Epithelial cell of esophagus (primary cell): Measurements from ENCODE around the gene UBL5.
A peak's percentile ranks its signal among the peaks of the same experiment; 100 is the strongest.

Experiments
- DNase-seq: peaks from one replicate; pipeline ENCODE4 v3.0.0; 2010; ENCODE audit warnings: low read depth
- H3K4me3 ChIP-seq: 2 replicates; pipeline ENCODE4 v1.5.1; 2011; ENCODE audit warnings: mild to moderate bottlenecking, low read length, control low read depth
- CTCF ChIP-seq: IDR thresholded peaks from 2 replicates; pipeline ENCODE4 v1.5.1; 2011; ENCODE audit warnings: low read depth, mild to moderate bottlenecking, low read length, control low read depth, inconsistent platforms; ENCODE audit not compliant: insufficient read depth; ENCODE audit errors: missing control alignments

Gene UBL5

GRCh38 chr19:9848060-9848459, 20.3 kb downstream of the UBL5 start:
- H3K4me3 ChIP-seq = no peak overlapping the region
- no peak for DNase-seq
- peak; percentile 42 for TF ChIP-seq CTCF

GRCh38 chr19:9848762-9849161, 21.0 kb downstream of the UBL5 start:
- no peak overlapping the region for H3K4me3 ChIP-seq
- no peak for DNase-seq
- TF ChIP-seq CTCF = no peak

- no peak for DNase-seq
- H3K4me3 ChIP-seq = no peak overlapping the region
These were observed 22.1 kb downstream of the UBL5 start for GRCh38 chr19:9849791-9850190.

GRCh38 chr19:9850235-9850959, 22.7 kb downstream of the UBL5 start:
- DNase-seq = no peak
- TF ChIP-seq CTCF = no peak
- H3K4me3 ChIP-seq = no peak overlapping the region

More at GRCh38 chr19:9849791-9850190, 22.1 kb downstream of the UBL5 start:
- TF ChIP-seq CTCF = no peak

- DNase-seq = no peak
- no peak overlapping the region for H3K4me3 ChIP-seq
These were observed 26.6 kb downstream of the UBL5 start for GRCh38 chr19:9854282-9854846.

GRCh38 chr19:9856609-9857008, 28.9 kb downstream of the UBL5 start:
- no peak for DNase-seq
- no peak for TF ChIP-seq CTCF
- no peak overlapping the region for H3K4me3 ChIP-seq

More at GRCh38 chr19:9854282-9854846, 26.6 kb downstream of the UBL5 start:
- no peak for TF ChIP-seq CTCF
